A673 (cell line): Measurements from ENCODE around the gene TLDC2. TPM values are rescaled to one million over a fixed set of nuclear protein-coding genes. Genes with fewer than 3 reads are reported as not detected.
A peak's percentile ranks its signal among the peaks of the same experiment; 100 is the strongest.

Source experiments
- BruUV-seq: library from RNA; stranded (reverse); fragments of 400-500 nt; replicated peaks from 2 replicates; lab custom pipeline; 2021; lab: Mats Ljungman, UMichigan
- CTCF ChIA-PET: fragments of 300-600 bp; sonication (Branson Sonifier 250); formaldehyde crosslinking; loops from one replicate; lab custom pipeline; 2022; ENCODE audit warnings: antibody characterized with exemption; lab: Charles Lee
- POLR2A ChIA-PET: fragments of 300-600 bp; sonication (Branson Sonifier 250); formaldehyde crosslinking; loops from one replicate; lab custom pipeline; 2022; ENCODE audit warnings: antibody characterized with exemption; ENCODE audit not compliant: low non-redundant PET; lab: Charles Lee
- DNase-seq: peaks from one replicate; pipeline ENCODE4 v3.0.0-alpha.2; 2015; ENCODE audit warnings: low spot score
- H3K27ac ChIP-seq: fragments of 200-600 bp; sonication (generic); 2 replicates; pipeline ENCODE4 v1.5.1; 2016; ENCODE audit warnings: mixed run types, low read depth, mild to moderate bottlenecking, mixed read lengths, antibody characterized with exemption, low read length; ENCODE audit not compliant: poor library complexity, severe bottlenecking
- H3K27me3 ChIP-seq: fragments of 200-600 bp; sonication (generic); replicated peaks from 2 replicates; pipeline ENCODE4 v1.6.1; 2017; ENCODE audit warnings: mixed run types, low read depth, mild to moderate bottlenecking, mixed read lengths, antibody characterized with exemption, low read length; ENCODE audit not compliant: insufficient read depth, poor library complexity
- H3K36me3 ChIP-seq: fragments of 200-600 bp; sonication (generic); 2 replicates; pipeline ENCODE4 v1.6.1; 2016; ENCODE audit warnings: mixed run types, mild to moderate bottlenecking, mixed read lengths, antibody characterized with exemption, low read length; ENCODE audit not compliant: insufficient read depth, poor library complexity, severe bottlenecking
- H3K4me1 ChIP-seq: fragments of 200-600 bp; sonication (generic); 2 replicates; pipeline ENCODE4 v1.6.1; 2017; ENCODE audit warnings: mixed run types, mild to moderate bottlenecking, mixed read lengths, antibody characterized with exemption, low read length; ENCODE audit not compliant: insufficient read depth, poor library complexity, severe bottlenecking
- H3K4me3 ChIP-seq: fragments of 200-600 bp; sonication (generic); 2 replicates; pipeline ENCODE4 v1.5.1; 2016; ENCODE audit warnings: low read depth, mixed run types, mild to moderate bottlenecking, mixed read lengths, low read length; ENCODE audit not compliant: poor library complexity, severe bottlenecking
- H3K9me3 ChIP-seq: fragments of 200-600 bp; sonication (generic); 2 replicates; pipeline ENCODE4 v1.6.1; 2016; ENCODE audit warnings: mixed run types, low read depth, mild to moderate bottlenecking, mixed read lengths, antibody characterized with exemption, low read length; ENCODE audit not compliant: poor library complexity, severe bottlenecking
- EZH2 ChIP-seq: fragments of 200-600 bp; sonication (generic); IDR thresholded peaks from 2 replicates; pipeline ENCODE4 v1.6.1; 2017; ENCODE audit warnings: borderline replicate concordance, low read depth, mild to moderate bottlenecking, mixed read lengths, antibody characterized with exemption, low read length; ENCODE audit not compliant: poor library complexity, severe bottlenecking
- intact Hi-C: fragments of 100-400 bp; cut with micrococcal nuclease; formaldehyde crosslinking; loops from one replicate; pipeline ENCODE4 v1.10.0; 2022; ENCODE audit not compliant: unreplicated experiment
- total RNA-seq: library from RNA; stranded (reverse); gene quantifications from 2 replicates; pipeline ENCODE4 v1.2.3, GENCODE V29; 2021
- TF ChIP-seq, protein P1 (sequence below): fragments of 300-800, 200-600 bp; sonication (generic); conservative IDR thresholded peaks from 2 replicates; pipeline ENCODE4 v1.5.1; 2017; ENCODE audit warnings: low read depth, mild to moderate bottlenecking, antibody characterized with exemption, low read length, moderate library complexity, mixed read lengths

Gene TLDC2
- total RNA-seq, 1 experiment from 2014 or later: not detected

DNA sequence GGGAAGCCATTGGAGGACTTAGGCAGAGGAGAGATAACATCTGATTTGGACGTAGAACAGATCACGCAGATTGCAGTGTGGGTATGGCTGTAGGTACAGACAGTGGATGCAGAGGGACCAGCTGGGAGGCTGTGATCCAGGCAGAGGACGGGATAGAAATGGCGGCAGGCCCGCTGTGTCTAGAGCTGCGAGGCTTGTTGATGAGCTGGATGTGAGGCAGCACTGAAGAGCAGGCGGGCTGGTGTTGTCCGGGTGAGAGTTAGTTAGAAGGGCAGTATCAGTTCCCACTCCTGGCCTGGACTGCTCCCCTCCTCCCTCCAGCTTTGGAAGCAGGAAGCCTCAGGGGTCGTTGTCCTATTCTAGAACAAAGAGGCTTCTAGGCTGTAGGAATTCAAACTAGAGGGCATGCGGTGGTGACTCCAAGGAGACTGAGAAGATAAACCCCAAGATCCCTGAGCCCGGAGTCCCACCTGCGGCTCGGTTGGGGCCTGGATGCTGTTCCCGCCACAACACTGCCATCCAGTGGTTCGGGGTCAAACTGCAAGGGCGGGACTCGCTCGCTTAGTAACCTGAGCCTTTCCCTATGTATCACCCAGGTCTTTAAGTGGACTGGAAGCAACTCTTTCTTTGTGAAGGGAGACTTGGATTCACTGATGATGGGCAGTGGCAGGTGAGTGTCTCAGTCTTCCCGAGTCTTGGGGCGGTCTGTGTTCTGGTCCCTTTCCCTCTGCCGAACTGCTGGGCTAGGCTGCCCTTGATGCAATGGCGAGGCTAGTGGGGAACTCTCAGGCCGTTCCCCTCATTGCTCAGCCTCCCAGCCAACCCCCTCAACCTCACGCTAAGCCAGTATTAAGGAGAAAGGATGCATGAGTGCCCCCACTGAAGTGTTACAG is 11.2 kb downstream of the TLDC2 start:
- intact Hi-C loops: loop anchor here (2.0 to 10.0 kb wide), 2 partner anchors 274 to 672 kb away; no protein-coding TSS in a partner anchor
- CTCF ChIA-PET: interaction anchor here (0.6 kb wide), 2 partner anchors 14 to 23 kb away, joined by 3 to 6 read pairs; no protein-coding TSS in a partner anchor
- H3K4me1 ChIP-seq: peaks cover 5% of the 10 kb centered on the region
- no peaks in the 10 kb centered on the region for H3K9me3 ChIP-seq
- POLR2A ChIA-PET: no interaction called here
- peak; percentile 88 for DNase-seq
- TF ChIP-seq, protein P1, sequence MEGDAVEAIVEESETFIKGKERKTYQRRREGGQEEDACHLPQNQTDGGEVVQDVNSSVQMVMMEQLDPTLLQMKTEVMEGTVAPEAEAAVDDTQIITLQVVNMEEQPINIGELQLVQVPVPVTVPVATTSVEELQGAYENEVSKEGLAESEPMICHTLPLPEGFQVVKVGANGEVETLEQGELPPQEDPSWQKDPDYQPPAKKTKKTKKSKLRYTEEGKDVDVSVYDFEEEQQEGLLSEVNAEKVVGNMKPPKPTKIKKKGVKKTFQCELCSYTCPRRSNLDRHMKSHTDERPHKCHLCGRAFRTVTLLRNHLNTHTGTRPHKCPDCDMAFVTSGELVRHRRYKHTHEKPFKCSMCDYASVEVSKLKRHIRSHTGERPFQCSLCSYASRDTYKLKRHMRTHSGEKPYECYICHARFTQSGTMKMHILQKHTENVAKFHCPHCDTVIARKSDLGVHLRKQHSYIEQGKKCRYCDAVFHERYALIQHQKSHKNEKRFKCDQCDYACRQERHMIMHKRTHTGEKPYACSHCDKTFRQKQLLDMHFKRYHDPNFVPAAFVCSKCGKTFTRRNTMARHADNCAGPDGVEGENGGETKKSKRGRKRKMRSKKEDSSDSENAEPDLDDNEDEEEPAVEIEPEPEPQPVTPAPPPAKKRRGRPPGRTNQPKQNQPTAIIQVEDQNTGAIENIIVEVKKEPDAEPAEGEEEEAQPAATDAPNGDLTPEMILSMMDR: peak; percentile 97
- TF ChIP-seq EZH2: no peak
- no peaks in the 10 kb centered on the region for H3K36me3 ChIP-seq
- no peaks in the 10 kb centered on the region for H3K27me3 ChIP-seq
- no peak overlapping the region for H3K27ac ChIP-seq
- no TSS peak for BruUV-seq
- no peak overlapping the region for H3K4me3 ChIP-seq

DNA sequence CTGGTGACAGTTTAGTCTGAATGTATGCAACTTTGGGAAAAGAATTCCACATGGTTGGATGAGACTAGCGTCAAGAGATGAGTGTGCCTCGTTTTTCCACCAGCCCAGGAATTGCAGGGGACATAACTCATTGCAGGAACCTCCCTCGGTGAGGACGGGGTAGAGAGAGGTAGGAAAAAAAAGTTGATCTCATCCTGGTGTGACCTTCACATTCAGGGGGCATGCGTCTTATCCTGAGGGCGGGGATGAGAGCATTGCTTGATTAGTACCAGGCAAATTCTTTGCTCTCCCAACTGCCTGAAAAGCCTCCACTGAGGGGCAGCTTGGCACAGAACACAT is 11.8 kb downstream of the TLDC2 start:
- ChIA-PET POLR2A (no interaction called here), CTCF (interaction anchor here (0.6 kb wide), 1 partner anchor 23 kb away, joined by 6 read pairs; no protein-coding TSS in a partner anchor)
- no peak for DNase-seq
- Histone ChIP-seq H3K4me1 (peaks cover 5% of the 10 kb centered on the region), H3K36me3 (no peaks in the 10 kb centered on the region), H3K27me3 (no peaks in the 10 kb centered on the region), H3K4me3 (no peak overlapping the region), H3K27ac (no peak overlapping the region), H3K9me3 (no peaks in the 10 kb centered on the region)
- intact Hi-C loops: loop anchor here (2.0 to 10.0 kb wide), 2 partner anchors 275 to 673 kb away; no protein-coding TSS in a partner anchor
- no TSS peak for BruUV-seq
- TF ChIP-seq, protein P1: no peak
- no peak for TF ChIP-seq EZH2

DNA sequence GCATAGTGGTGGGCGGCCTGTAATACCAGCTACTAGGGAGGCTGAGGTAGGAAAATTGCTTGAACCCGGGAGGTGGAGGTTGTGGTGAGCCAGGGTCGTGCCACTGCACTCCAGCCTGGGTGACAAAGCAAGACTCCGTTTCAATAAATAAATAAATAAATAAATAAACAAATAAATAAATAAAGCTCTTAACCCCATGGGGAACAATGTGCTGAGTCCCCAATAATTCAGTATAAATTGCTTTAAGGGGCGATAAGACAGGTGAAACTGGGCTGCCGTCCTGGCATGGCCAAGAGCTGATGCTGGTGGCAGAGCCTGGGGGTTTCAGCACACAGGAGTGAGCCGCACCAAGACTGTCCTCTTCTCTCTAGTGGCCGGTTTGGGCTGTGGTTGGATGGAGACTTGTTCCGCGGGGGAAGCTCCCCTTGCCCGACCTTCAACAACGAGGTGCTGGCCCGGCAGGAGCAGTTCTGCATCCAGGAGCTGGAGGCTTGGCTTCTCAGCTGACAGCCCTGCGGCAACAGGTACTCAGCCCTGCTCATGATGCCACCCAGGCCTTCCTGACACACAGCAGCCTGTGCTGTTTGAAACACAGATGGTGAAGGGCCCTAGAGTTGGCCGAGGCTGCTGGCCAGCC is 13.1 kb downstream of the TLDC2 start:
- Histone ChIP-seq H3K4me3 (no peak overlapping the region), H3K9me3 (no peaks in the 10 kb centered on the region), H3K36me3 (no peaks in the 10 kb centered on the region), H3K27ac (no peak overlapping the region), H3K4me1 (peaks cover 5% of the 10 kb centered on the region), H3K27me3 (no peaks in the 10 kb centered on the region)
- DNase-seq: no peak
- POLR2A ChIA-PET: no interaction called here
- TF ChIP-seq, protein P1: no peak
- no peak for TF ChIP-seq EZH2
- CTCF ChIA-PET: no interaction called here
- intact Hi-C loops: loop anchor here (10.0 kb wide), 1 partner anchor 674 kb away; no protein-coding TSS in a partner anchor
- no TSS peak for BruUV-seq
